Thymus (tissue), 11 donors: ENCODE results near the gene ABCC4. TPM values are rescaled to one million over a fixed set of nuclear protein-coding genes. Genes with fewer than 3 reads are reported as not detected.

Source experiments
- DNase-seq, 9 donors: peaks; one replicate each; pipeline ENCODE4 v3.0.0-alpha.2; 2013; ENCODE audit warnings: low spot score in 9 of 9, low read depth in 6 of 9, missing footprints in 1 of 9
- H3K27ac ChIP-seq, 2 donors: one replicate each; pipeline ENCODE4 v1.5.1; 2013; ENCODE audit warnings: control low read depth in 1 of 2, low read depth in 1 of 2, low read length in 1 of 2, mild to moderate bottlenecking in 1 of 2, moderate library complexity in 1 of 2
- H3K27me3 ChIP-seq, 2 donors: one replicate each; pipeline ENCODE4 v1.5.1; 2013; ENCODE audit warnings: low read length in 1 of 2; ENCODE audit not compliant: control insufficient read depth in 2 of 2, insufficient read depth in 1 of 2
- H3K36me3 ChIP-seq, 2 donors: one replicate each; pipeline ENCODE4 v1.5.1; 2013; ENCODE audit warnings: low read length in 1 of 2, mild to moderate bottlenecking in 1 of 2, moderate library complexity in 1 of 2; ENCODE audit not compliant: control insufficient read depth in 2 of 2, insufficient read depth in 2 of 2
- H3K4me1 ChIP-seq, 2 donors: one replicate each; pipeline ENCODE4 v1.5.1; 2013; ENCODE audit warnings: low read length in 2 of 2; ENCODE audit not compliant: control insufficient read depth in 2 of 2, insufficient read depth in 2 of 2
- H3K4me3 ChIP-seq, 2 donors: one replicate each; pipeline ENCODE4 v1.5.1; 2013; ENCODE audit warnings: low read length in 2 of 2, control low read depth in 1 of 2, mild to moderate bottlenecking in 1 of 2
- H3K9me3 ChIP-seq, 2 donors: one replicate each; pipeline ENCODE4 v1.5.1; 2013; ENCODE audit warnings: low read length in 1 of 2, mild to moderate bottlenecking in 1 of 2; ENCODE audit not compliant: control insufficient read depth in 2 of 2, insufficient read depth in 1 of 2
- WGBS: extraction: QIAGEN DNeasy Blood & Tissue Kit; methylation state at CpG from one replicate; pipeline ENCODE4 v1.1.7; 2013; 5-methylcytosine and 5-hydroxymethylcytosine counted together
- polyA plus RNA-seq: library from polyadenylated mRNA; stranded (reverse); fragments of 200-250 nt; gene quantifications from one replicate; pipeline ENCODE4 v1.2.3, GENCODE V29; 2013
- total RNA-seq: library from RNA; stranded (reverse); fragments of 120-200 nt; gene quantifications from one replicate; pipeline ENCODE4 v1.2.4, GENCODE V29; 2013
- donor health status: healthy.

ABCC4 gene
- total and polyA plus RNA-seq, 2 donors: 2.6 to 10.3 TPM

DNA sequence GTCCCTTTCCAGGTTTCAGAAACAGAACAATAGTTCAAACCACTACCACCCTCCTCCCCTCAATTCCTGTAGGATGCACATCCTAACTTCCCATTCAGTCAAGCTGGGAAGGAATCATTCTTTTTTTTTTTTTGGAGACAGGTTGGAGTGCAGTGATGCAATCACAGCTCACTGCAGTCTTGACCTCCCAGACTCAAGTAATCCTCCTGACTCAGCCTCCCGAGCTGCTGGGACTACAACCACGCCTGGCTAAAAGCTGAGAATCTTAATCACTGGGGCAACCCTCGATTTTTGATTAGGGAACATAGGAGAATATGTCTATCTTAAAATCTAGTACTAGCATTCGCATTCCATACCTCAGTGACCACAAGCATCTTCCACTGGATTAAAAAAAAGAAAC lies 146.2 kb downstream of the ABCC4 start:
- no peak overlapping the region for H3K27ac ChIP-seq
- WGBS: 98% methylated on average over 4 of the region's 4 CpGs

DNA sequence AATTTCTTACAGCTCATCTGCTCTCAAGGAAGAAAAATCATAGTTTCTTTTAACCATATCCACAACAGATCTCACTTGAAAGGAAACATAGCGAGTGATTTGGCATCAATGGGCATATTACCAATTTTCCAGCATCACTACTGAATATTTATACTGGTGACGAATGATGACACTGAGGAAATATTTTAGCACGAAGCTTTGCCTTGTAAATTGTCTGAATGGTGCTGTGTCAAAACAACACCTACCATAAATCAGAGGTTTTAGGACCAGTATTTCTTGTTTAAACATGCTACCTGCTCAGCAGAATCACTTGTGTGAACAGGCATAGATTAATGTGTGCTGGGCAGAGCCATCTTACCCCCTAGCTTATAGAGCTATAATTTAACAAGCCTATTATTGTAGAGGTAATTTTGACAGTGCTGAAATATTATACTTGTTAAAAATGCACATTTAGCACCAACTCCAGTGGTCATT lies 146.8 kb downstream of the ABCC4 start:
- Histone ChIP-seq H3K27ac (no peak overlapping the region), H3K4me3 (no peak overlapping the region)

More for the DNA sequence above, 146.2 kb downstream of the ABCC4 start:
- no peak for DNase-seq
- no peaks in the 10 kb centered on the region for H3K36me3 ChIP-seq
- H3K4me3 ChIP-seq: no peak overlapping the region
- no peaks in the 10 kb centered on the region for H3K27me3 ChIP-seq
- H3K4me1 ChIP-seq: no peaks in the 10 kb centered on the region
- no peaks in the 10 kb centered on the region for H3K9me3 ChIP-seq

GRCh38 chr13:95153647-95154412 lies 147.4 kb downstream of the ABCC4 start:
- no peaks in the 10 kb centered on the region for H3K36me3 ChIP-seq
- H3K9me3 ChIP-seq: no peaks in the 10 kb centered on the region
- H3K27ac ChIP-seq: no peak overlapping the region
- 95% methylated on average over 7 of the region's 7 CpGs for WGBS
- H3K4me3 ChIP-seq: no peak overlapping the region
- H3K4me1 ChIP-seq: no peaks in the 10 kb centered on the region
- no peak for DNase-seq
- H3K27me3 ChIP-seq: no peaks in the 10 kb centered on the region

More for the DNA sequence above, 146.8 kb downstream of the ABCC4 start:
- 93% methylated on average over 3 of the region's 3 CpGs for WGBS
- H3K36me3 ChIP-seq: no peaks in the 10 kb centered on the region
- DNase-seq: no peak
- no peaks in the 10 kb centered on the region for H3K9me3 ChIP-seq
- H3K4me1 ChIP-seq: no peaks in the 10 kb centered on the region
- H3K27me3 ChIP-seq: no peaks in the 10 kb centered on the region

DNA sequence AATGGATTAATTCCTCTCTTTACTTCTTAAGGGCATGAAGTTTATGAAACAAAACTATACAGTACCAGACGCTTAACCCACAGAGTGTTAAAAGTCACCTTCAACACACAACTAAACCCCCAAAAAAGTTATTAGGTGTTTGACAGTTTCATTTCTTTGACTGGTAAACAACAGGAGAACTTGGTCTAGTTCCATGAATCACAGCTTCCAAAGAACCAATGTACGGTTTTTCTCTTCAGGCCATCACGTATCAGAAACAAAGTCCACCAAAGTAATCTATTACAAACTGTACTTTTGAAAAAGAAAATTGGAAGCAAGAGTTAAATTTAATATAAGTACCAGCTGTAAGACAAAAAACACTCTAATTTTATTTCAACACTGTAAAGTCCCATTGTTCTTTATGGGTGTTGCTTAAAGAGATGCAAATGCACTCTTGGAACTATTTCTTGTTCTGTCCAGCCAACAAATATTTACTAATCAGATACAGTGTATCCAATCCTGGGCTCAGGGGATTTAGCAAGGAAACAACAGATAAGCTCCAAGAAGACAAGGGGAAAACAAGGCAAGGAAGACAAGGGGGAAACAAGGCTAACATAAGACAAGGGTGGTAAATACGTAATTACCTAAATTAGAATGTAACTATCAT lies 149.2 kb downstream of the ABCC4 start:
- no peak for DNase-seq
- no peaks in the 10 kb centered on the region for H3K27me3 ChIP-seq
- no peaks in the 10 kb centered on the region for H3K36me3 ChIP-seq
- no peaks in the 10 kb centered on the region for H3K9me3 ChIP-seq
- H3K4me1 ChIP-seq: no peaks in the 10 kb centered on the region
- no peak overlapping the region for H3K4me3 ChIP-seq
- WGBS: over 99% methylated on average over 4 of the region's 4 CpGs
- no peak overlapping the region for H3K27ac ChIP-seq

- no peaks in the 10 kb centered on the region for H3K4me1 ChIP-seq
- 91% methylated on average over 2 of the region's 2 CpGs for whole genome bisulfite sequencing
Measured at GRCh38 chr13:95150555-95150954, 150.7 kb downstream of the ABCC4 start.

DNA sequence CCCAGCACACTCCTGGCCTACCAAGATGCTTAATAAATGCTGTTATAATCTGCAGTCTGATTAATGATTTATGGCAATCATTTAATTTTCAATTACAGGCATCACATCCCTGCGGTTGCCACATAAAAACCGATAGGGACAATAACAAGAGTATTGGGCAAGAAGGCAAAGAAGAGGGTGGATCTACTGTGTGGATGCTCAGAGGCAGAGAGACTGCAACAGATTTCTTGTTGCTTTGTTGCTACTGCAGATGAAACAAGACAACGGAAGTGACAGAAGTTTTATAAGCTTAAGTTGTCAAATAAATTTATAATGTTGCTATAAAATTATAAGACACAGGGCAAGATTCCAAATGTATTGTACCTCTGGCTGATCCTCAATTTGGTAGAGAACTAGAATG lies 154.8 kb downstream of the ABCC4 start:
- WGBS: 94% methylated on average over 3 of the region's 3 CpGs

More at GRCh38 chr13:95150555-95150954, 150.7 kb downstream of the ABCC4 start:
- H3K36me3 ChIP-seq: no peaks in the 10 kb centered on the region
- DNase-seq: no peak
- no peak overlapping the region for H3K4me3 ChIP-seq
- no peaks in the 10 kb centered on the region for H3K9me3 ChIP-seq
- H3K27ac ChIP-seq: no peak overlapping the region
- no peaks in the 10 kb centered on the region for H3K27me3 ChIP-seq

DNA sequence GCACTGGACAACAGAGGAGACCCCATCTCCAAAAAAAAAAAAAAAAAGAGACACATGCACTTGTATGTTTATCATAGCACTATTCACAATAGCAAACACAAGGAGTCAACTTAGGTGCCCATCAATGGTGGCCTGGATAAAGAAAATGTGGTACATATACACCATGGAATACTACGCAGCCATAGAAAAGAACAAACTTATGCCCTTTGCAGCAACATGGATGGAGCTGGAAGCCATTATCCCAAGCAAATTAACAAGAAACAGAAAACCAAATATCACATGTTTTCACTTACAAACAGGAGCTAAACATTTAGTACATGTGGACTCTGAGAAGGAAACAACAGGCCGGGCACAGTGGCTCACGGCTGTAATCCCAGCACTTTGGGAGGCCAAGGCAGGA lies 155.7 kb downstream of the ABCC4 start:
- 98% methylated on average over 3 of the region's 3 CpGs for WGBS
- H3K27ac ChIP-seq: no peak overlapping the region
- no peaks in the 10 kb centered on the region for H3K27me3 ChIP-seq
- H3K9me3 ChIP-seq: no peaks in the 10 kb centered on the region
- H3K4me3 ChIP-seq: no peak overlapping the region
- no peaks in the 10 kb centered on the region for H3K36me3 ChIP-seq
- no peaks in the 10 kb centered on the region for H3K4me1 ChIP-seq
- DNase-seq: no peak

More for the DNA sequence above, 154.8 kb downstream of the ABCC4 start:
- H3K36me3 ChIP-seq: no peaks in the 10 kb centered on the region
- no peak for DNase-seq
- no peak overlapping the region for H3K27ac ChIP-seq
- no peaks in the 10 kb centered on the region for H3K9me3 ChIP-seq
- no peak overlapping the region for H3K4me3 ChIP-seq
- no peaks in the 10 kb centered on the region for H3K27me3 ChIP-seq
- H3K4me1 ChIP-seq: no peaks in the 10 kb centered on the region

- 97% methylated on average over 3 of the region's 3 CpGs for WGBS
- DNase-seq: no peak
- no peaks in the 10 kb centered on the region for H3K27me3 ChIP-seq
Measured at GRCh38 chr13:95140502-95140901, 160.7 kb downstream of the ABCC4 start.

DNA sequence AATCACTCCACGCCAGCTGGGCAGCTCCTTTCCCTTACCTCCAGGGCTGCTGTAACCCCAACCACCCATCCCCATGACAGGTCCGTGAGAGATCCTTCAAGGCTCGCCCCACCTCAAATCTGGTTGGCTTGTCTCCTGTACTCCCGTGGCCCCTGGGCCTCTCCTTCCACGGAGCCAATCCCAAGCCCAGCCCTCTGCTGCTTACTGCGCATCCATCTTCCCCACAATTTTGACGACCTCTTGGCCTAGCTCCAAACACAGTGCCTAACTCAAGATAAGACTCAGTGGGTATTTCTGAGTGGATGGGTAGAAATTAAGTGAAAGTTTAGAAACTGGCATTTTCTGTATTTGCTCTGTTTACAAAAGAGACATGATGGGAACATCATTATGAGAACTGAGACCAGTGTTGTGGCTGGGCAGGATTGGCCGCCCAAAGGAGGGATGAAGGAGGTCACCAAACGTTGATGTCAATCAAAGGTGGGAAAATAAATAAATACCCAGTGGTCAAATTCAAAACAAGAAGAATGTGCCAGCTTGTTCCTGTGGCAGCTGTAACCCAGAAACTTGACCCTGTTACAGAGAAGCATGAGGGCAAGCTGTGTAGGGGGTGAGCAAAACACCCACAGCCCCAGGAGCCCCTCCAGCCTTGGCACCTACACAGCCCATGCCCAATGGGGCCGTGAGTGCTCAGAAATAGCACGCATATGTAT lies 162.2 kb downstream of the ABCC4 start:
- WGBS: 98% methylated on average over 11 of the region's 11 CpGs
- Histone ChIP-seq H3K4me3 (no peak overlapping the region), H3K4me1 (no peaks in the 10 kb centered on the region), H3K27ac (no peak overlapping the region), H3K27me3 (no peaks in the 10 kb centered on the region), H3K36me3 (peaks cover 0 to 3% of the 10 kb centered on the region in 2 donors), H3K9me3 (no peaks in the 10 kb centered on the region)
- DNase-seq: no peak

More at GRCh38 chr13:95140502-95140901, 160.7 kb downstream of the ABCC4 start:
- H3K4me1 ChIP-seq: no peaks in the 10 kb centered on the region
- no peaks in the 10 kb centered on the region for H3K9me3 ChIP-seq
- H3K27ac ChIP-seq: no peak overlapping the region
- H3K36me3 ChIP-seq: peaks cover 0 to 3% of the 10 kb centered on the region in 2 donors
- H3K4me3 ChIP-seq: no peak overlapping the region
